Endothelial cell (in vitro differentiated cells): ENCODE data around the gene MYL5. TPM values are rescaled to one million over a fixed set of nuclear protein-coding genes. Genes with fewer than 3 reads are reported as not detected.

Experiments
- DNase-seq: peaks from one replicate; pipeline ENCODE4 v3.0.0; 2021; ENCODE audit warnings: low spot score
- H3K27ac Mint-ChIP-seq: one replicate; pipeline ENCODE4 v1.8.0; 2021; ENCODE audit warnings: mixed read lengths, inconsistent platforms; ENCODE audit not compliant: unreplicated experiment
- H3K27me3 Mint-ChIP-seq: one replicate; pipeline ENCODE4 v1.8.0; 2021; ENCODE audit warnings: mild to moderate bottlenecking, moderate library complexity, mixed read lengths, inconsistent platforms; ENCODE audit not compliant: unreplicated experiment
- H3K36me3 Mint-ChIP-seq: one replicate; pipeline ENCODE4 v1.8.0; 2021; ENCODE audit warnings: mild to moderate bottlenecking, low read depth, mixed read lengths, inconsistent platforms; ENCODE audit not compliant: unreplicated experiment
- H3K4me1 Mint-ChIP-seq: one replicate; pipeline ENCODE4 v1.8.0; 2021; ENCODE audit warnings: mild to moderate bottlenecking, mixed read lengths, inconsistent platforms; ENCODE audit not compliant: unreplicated experiment
- H3K4me3 Mint-ChIP-seq: one replicate; pipeline ENCODE4 v1.8.0; 2021; ENCODE audit warnings: mild to moderate bottlenecking, mixed read lengths, inconsistent platforms; ENCODE audit not compliant: unreplicated experiment
- H3K9me3 Mint-ChIP-seq: one replicate; pipeline ENCODE4 v1.8.0; 2021; ENCODE audit warnings: mixed read lengths, inconsistent platforms; ENCODE audit not compliant: unreplicated experiment
- total RNA-seq: library from RNA; stranded (reverse); fragmentation: NEBNext Ultra II Directional; extraction: Animal tissue kit (Norgen Biotek cat#: 25700); gene quantifications from one replicate; pipeline ENCODE4 v1.2.1, GENCODE V29; 2021; ENCODE audit not compliant: unreplicated experiment
- TF ChIP-seq, protein P1 (sequence below): fragments of 200-600 bp; sonication (generic); IDR thresholded peaks from one replicate; pipeline ENCODE4 v1.5.0; 2021; ENCODE audit warnings: antibody characterized with exemption; ENCODE audit not compliant: unreplicated experiment

MYL5 gene
- total RNA-seq, 1 donor from 2014 or later: 23.2 TPM

DNA sequence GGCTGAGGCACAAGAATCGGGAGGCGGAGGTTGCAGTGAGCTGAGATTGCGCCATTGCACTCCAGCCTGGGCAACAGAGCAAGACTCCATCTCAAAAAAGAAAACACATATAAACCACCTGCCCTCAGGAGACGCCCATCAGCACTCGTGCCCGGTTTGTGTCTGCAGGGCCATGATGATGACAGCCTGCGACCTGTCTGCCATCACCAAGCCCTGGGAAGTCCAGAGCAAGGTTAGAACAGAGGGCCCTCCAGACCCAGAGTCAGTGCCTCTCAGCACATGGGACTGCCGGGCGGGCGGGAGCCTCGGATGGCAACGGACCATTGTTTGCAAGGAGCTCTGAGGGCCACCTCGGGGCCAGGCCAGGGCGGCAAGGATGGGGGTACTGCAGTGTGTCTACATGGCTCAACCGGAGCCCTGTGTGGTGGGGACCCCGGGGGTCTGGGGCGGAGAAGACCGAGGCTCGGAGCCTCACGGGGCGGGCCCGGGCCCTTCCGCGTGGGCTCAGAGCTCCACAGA lies 9.6 kb upstream of the MYL5 start:
- TF ChIP-seq, protein P1, sequence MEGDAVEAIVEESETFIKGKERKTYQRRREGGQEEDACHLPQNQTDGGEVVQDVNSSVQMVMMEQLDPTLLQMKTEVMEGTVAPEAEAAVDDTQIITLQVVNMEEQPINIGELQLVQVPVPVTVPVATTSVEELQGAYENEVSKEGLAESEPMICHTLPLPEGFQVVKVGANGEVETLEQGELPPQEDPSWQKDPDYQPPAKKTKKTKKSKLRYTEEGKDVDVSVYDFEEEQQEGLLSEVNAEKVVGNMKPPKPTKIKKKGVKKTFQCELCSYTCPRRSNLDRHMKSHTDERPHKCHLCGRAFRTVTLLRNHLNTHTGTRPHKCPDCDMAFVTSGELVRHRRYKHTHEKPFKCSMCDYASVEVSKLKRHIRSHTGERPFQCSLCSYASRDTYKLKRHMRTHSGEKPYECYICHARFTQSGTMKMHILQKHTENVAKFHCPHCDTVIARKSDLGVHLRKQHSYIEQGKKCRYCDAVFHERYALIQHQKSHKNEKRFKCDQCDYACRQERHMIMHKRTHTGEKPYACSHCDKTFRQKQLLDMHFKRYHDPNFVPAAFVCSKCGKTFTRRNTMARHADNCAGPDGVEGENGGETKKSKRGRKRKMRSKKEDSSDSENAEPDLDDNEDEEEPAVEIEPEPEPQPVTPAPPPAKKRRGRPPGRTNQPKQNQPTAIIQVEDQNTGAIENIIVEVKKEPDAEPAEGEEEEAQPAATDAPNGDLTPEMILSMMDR: no peak
- Mint-ChIP-seq H3K27ac (no peak overlapping the region), H3K36me3 (peaks cover 11% of the 10 kb centered on the region), H3K9me3 (no peaks in the 10 kb centered on the region), H3K4me3 (peak overlapping the region; percentile 79), H3K4me1 (no peaks in the 10 kb centered on the region), H3K27me3 (peaks cover 15% of the 10 kb centered on the region)
- no peak for DNase-seq

- Mint-ChIP-seq H3K4me3 (peak overlapping the region; percentile 51), H3K27me3 (peaks cover 15% of the 10 kb centered on the region), H3K27ac (no peak overlapping the region), H3K36me3 (peaks cover 7% of the 10 kb centered on the region), H3K9me3 (no peaks in the 10 kb centered on the region), H3K4me1 (no peaks in the 10 kb centered on the region)
- no peak for DNase-seq
- TF ChIP-seq, protein P1: no peak
Observed at GRCh38 chr4:665381-665750, 9.0 kb upstream of the MYL5 start.

DNA sequence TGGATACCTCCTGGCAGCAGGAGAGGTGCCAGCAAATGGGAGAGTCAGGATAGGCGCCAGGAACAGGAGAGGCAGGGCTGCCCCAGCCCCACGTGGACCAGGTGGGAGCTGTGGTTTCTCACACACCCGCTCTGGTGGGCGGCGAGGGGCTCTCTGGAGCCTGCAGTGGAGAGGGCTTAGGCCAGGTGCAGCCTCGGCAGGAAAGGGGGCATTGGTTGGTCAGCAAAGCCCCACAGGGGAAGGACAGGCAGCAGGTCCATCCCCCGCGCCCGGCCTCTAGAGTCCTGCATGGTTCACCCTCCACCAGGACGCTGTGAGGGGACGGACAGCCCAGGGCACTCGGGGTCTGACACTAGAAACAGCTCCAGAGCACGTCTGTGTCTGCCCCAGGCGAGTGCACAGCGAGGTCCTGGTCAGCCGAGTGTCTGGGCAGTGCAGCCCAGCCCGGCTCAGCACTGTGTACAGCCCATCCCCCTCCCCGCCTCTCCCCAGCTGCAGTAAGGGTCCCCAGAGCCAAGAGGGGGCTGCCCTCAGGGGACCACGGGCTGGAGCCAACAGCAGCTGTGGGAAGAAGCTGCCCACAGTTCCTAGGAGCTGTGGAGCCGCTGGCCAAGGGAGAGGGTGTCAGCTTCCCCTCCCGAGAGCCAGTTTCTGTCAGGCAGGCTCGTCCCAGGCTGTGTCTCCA lies 8.4 kb upstream of the MYL5 start:
- no peak overlapping the region for H3K27ac Mint-ChIP-seq
- peaks cover 12% of the 10 kb centered on the region for H3K27me3 Mint-ChIP-seq
- no peak overlapping the region for H3K4me3 Mint-ChIP-seq
- TF ChIP-seq, protein P1: no peak
- H3K36me3 Mint-ChIP-seq: peaks cover 8% of the 10 kb centered on the region
- H3K9me3 Mint-ChIP-seq: no peaks in the 10 kb centered on the region
- no peak for DNase-seq
- no peaks in the 10 kb centered on the region for H3K4me1 Mint-ChIP-seq

- peaks cover 8% of the 10 kb centered on the region for H3K36me3 Mint-ChIP-seq
- H3K27ac Mint-ChIP-seq: no peak overlapping the region
- TF ChIP-seq, protein P1: no peak
- H3K9me3 Mint-ChIP-seq: no peaks in the 10 kb centered on the region
- H3K4me3 Mint-ChIP-seq: no peak overlapping the region
- DNase-seq: no peak
- H3K27me3 Mint-ChIP-seq: peaks cover 12% of the 10 kb centered on the region
- H3K4me1 Mint-ChIP-seq: no peaks in the 10 kb centered on the region
Observed at GRCh38 chr4:666436-666810, 7.9 kb upstream of the MYL5 start.

DNA sequence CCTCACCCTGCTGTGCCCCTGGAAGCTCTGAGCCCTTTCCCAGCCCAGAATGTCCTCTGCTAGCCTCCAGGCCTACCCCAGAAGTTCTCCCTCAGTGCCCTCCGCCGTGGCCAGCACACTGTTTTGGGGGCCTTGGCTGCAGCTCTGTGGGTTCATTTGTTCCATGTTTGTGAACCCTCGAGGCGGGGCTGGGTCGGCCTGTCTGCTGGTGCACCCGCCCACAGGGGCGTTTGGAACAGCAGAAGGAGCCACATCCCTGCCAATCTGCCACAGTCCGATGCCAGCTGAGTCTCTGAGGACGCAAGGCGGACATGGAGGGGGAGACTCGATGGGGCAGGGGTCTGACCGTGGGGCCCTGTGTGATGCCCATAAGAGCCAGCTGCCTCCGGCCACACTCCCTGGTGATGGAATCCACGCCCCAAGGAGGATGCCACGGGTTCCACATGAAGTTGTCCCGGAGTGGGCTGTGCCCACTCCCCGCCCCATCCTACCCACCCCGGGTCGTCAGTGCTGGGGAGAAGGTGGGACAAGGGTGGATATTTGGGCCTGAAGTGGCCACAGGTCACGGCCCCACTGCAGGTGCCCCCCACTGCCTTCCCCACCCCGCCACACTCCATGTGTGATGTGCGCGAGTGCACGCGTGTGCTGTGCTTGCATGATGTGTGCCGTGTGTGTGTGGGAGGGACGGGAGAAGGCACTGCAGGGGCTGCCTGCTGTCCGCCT lies 7.4 kb upstream of the MYL5 start:
- no peak for DNase-seq
- Mint-ChIP-seq H3K9me3 (no peaks in the 10 kb centered on the region), H3K27me3 (peaks cover 11% of the 10 kb centered on the region), H3K27ac (no peak overlapping the region), H3K4me1 (no peaks in the 10 kb centered on the region), H3K4me3 (no peak overlapping the region), H3K36me3 (peaks cover 8% of the 10 kb centered on the region)
- TF ChIP-seq, protein P1: no peak
